Activated CD8-positive, alpha-beta memory T cell treated with anti-CD3 and anti-CD28 coated beads for 1 hour (primary cell): ENCODE results near the gene DENND5A.
"Not testable (repeated sequence)": the region's sequence is repeated elsewhere in the genome, so short reads cannot be mapped to it uniquely, and the experiment has no call there.

Experiments used
- DNase-seq, 2 donors: peaks; one replicate each; pipeline ENCODE4 v3.0.0-alpha.2; 2020; ENCODE audit warnings: low read depth in 1 of 2; ENCODE audit errors: extremely low read depth in 1 of 2

The DENND5A gene

GRCh38 chr11:9179141-9179540 lies 86.0 kb downstream of the DENND5A start:
- DNase-seq, result no peak

GRCh38 chr11:9178716-9179115 lies 86.4 kb downstream of the DENND5A start:
- DNase-seq, result no peak

DNA sequence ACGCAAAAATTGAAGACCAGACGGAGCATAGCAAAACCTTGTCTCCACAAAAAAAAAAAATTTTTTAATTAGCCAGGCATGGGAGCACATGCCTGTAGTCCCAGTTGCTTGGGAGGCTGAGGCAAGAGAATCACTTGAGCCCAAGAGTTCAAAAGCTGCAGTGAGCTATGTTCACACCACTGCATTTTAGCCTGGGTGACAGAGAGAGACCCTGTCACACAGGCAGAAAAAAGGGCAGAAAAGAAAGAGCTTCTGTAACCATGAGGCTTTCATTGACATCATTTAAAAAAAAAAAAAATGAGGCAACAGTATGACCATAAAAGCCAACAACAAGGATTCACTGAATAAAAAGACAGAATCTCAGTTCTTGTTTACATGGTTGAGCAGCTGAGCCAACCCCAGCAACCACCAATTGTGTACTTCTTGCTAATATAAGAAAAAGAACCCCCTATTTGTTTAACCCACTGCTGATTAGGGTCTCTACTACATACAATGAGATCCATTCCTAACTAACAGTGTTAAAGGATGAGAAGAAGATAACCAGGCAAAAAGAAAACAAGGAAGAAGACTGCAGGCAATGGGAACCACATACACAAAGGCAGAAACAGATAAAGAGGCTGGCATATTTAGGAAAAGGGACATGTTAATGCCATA lies 87.6 kb downstream of the DENND5A start:
- DNase-seq, result no peak

DNA sequence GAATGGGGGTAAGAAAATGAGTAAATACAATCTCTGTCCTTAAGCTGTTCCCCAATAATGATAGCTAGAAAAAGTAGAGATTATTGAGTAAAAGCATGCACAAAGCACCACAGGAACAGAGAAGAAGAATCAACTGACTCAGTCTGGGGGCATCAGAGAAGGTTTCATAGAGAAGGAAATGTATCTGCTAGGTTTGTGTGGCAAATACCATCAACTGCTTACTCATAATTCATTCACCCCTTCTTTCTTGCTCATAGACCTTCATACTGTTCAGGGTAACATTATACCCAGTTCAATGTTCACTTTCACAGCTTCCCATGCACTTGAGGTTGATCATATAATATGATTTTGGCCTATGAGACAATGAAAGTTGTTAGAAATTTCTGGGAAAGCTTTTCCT lies 88.6 kb downstream of the DENND5A start:
- no peak for DNase-seq

GRCh38 chr11:9176136-9176535 lies 89.0 kb downstream of the DENND5A start:
- no peak for DNase-seq

DNA sequence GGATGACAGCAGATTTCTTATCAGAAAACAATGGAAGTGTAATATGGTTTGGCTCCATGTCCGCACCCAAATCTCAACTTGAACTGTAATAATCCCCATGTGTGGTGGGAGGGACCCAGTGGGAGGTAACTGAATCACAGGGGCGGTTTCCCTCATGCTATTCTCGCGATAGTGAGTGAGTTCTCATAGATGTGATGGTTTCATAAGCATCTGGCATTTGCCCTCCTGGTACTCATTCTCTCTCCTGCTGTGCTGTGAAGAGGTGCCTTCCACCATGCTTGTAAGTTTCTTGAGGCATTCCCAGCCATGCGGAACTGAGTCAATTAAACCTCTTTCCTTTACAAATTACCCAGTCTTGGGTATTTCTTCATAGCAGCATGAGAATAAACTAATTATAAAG lies 92.8 kb downstream of the DENND5A start:
- DNase-seq, result no peak

- no peak for DNase-seq
These were observed 94.7 kb downstream of the DENND5A start for GRCh38 chr11:9170450-9170849.

- DNase-seq, result no peak
These were observed 95.4 kb downstream of the DENND5A start for GRCh38 chr11:9169595-9170295.

GRCh38 chr11:9161991-9162390 lies 103.2 kb downstream of the DENND5A start:
- DNase-seq, result not testable (repeated sequence)

DNA sequence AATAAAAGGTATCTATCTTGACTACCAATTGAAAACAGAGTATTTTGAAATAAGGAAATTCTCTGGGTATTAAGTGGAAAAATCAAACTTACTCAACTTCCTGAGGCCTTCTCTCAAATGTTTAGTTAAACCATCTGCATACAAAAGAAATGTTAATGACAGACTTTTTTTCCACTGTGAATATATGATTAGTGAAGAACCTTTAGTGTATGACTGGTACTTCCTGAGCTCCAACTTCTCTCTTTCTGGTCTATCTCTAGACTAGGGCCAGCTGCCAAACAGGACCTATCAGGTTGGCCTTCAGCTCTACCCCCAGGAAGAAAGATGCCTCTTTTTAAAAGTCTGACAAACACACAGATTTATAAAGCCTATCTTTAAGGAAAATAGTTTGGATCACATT lies 105.0 kb downstream of the DENND5A start:
- no peak for DNase-seq

- DNase-seq, result no peak
These were observed 106.2 kb downstream of the DENND5A start for GRCh38 chr11:9158898-9159391.

DNA sequence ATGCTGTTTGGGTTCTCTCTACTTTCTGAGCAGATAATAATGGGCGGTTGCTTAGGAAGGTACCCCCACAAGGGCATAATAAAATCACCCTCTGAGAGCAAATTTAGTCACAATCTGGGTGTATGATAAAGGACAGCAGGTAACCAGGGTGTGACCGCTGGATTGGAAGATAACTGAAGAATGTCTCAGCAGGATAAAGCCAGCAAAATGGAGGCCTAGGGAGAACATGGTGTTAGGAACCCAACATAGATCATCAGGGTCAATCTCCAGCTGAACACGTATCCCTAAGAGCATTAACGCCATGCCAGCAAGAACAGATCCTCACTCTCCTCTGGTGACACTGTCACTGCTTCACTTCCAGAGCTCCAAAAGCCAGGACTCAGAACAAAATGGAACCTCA lies 109.2 kb downstream of the DENND5A start:
- DNase-seq, result no peak

- no peak for DNase-seq
These were observed 111.5 kb downstream of the DENND5A start for GRCh38 chr11:9153651-9154050.

DNA sequence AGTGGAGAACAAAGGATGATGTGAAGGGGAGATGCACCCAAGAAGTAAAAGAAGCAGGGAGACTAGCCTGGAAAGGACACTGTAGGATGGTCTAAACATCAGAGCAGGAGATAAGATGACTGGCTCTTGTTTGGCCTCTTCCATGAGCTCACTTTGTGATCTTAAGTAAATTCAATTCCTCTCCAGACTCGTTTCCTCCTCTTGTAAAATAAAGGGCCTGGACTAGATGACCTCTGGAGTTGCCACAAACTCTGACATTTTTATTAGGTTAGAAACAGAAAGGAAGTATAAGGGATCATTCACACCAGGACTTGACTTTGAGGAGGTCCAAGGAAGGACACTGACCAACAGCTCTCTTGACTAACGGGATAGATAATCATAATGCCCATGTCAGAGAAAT lies 113.5 kb downstream of the DENND5A start:
- no peak for DNase-seq

DNA sequence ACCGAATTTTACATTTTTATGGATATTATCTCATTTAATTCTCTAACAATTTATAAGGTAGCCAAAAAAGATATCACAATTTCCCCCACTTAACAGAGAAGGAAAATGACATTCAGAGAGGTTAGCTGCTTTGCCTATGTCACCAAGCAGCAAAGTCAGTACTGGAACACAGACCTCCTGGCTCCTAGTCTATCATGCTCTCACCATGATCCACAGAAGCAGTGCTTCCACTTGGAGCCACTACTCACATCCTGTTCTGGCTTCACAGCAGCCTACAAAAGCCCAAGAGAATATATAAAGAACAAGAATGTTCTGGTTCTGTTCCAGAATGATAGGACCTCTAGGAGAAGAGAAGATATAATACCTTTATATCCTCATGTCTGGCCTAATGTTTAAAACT lies 114.2 kb downstream of the DENND5A start:
- DNase-seq, result no peak

DNA sequence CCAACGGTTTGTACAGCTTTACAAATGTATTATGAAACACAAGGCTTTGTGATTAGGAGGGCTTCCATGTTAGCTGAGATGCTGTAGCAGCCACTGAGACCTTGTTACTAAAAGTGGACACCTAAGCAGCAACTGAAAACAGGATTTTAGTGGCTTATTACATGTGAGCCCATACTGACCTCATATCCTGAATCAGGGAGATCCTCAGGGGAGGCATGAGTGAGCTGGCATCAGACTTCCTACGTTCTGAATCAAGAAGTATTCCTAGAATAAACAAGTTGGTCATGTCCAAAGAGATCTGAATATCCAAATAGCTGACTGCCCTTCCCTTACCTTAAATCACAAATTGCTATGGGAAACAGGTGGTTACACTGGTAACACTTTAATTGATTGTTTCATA lies 114.6 kb downstream of the DENND5A start:
- DNase-seq, result no peak

GRCh38 chr11:9148727-9149126 lies 116.4 kb downstream of the DENND5A start:
- no peak for DNase-seq

DNA sequence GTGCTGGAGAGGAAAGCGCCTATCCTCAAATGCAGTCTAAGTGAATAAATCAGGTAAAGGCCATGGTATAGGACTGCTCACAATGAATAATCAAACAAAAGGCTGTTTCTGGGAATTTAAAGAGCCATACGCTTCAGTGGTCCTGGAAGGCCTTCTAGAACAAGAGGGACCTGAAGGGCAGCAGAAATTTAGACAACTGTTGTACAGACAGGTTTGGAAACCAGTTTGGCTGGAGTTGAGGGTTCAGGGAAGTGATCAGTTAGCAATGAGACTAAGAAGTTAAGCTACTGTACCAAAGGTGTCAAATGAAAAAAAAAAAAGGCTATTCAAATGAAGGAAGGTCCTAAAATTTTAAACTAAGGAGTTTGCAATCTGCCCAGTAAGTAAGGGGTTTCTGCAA lies 117.1 kb downstream of the DENND5A start:
- no peak for DNase-seq

DNA sequence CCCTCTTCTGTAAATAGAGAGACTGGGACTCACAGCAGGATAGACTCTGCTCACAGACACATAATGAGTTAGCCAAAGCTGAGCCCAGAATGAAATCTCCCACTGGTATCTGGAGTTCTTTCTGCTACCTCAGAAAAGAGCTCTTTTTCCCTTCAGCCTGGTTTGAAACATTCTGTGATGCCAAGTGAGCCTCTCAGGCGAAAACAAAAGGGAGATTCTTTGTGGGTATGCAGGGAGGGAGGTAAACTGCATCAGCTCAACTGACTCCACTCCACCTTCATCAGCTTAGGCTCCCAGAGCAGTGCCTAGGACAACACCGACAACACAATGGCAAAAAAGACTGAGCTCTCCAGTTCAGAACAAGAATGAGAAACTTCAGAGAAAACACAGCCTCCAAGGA lies 118.7 kb downstream of the DENND5A start:
- no peak for DNase-seq

- no peak for DNase-seq
These were observed 119.9 kb downstream of the DENND5A start for GRCh38 chr11:9145283-9145682.

GRCh38 chr11:9144828-9145227 lies 120.3 kb downstream of the DENND5A start:
- no peak for DNase-seq

- DNase-seq, result no peak
These were observed 121.4 kb downstream of the DENND5A start for GRCh38 chr11:9143721-9144120.

- no peak for DNase-seq
These were observed 122.4 kb downstream of the DENND5A start for GRCh38 chr11:9142732-9143131.
